A549 treated with GW870086 at 1 μM for 4 hours (cell line): Measurements from ENCODE around the gene PBX4. TPM values are rescaled to one million over a fixed set of nuclear protein-coding genes. Genes with fewer than 3 reads are reported as not detected.

Experiments used
- total RNA-seq: library from RNA; stranded (reverse); fragments of 200-300 nt; extraction: Qiagen RNA extraction; gene quantifications from 5 replicates; pipeline ENCODE4 v1.2.3, GENCODE V29; 2022; ENCODE audit warnings: low read depth

Gene PBX4, protein sequence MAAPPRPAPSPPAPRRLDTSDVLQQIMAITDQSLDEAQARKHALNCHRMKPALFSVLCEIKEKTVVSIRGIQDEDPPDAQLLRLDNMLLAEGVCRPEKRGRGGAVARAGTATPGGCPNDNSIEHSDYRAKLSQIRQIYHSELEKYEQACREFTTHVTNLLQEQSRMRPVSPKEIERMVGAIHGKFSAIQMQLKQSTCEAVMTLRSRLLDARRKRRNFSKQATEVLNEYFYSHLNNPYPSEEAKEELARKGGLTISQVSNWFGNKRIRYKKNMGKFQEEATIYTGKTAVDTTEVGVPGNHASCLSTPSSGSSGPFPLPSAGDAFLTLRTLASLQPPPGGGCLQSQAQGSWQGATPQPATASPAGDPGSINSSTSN
- 1.5 to 2.9 TPM (median 2.2 TPM) in 5 replicates for total RNA-seq

DNA sequence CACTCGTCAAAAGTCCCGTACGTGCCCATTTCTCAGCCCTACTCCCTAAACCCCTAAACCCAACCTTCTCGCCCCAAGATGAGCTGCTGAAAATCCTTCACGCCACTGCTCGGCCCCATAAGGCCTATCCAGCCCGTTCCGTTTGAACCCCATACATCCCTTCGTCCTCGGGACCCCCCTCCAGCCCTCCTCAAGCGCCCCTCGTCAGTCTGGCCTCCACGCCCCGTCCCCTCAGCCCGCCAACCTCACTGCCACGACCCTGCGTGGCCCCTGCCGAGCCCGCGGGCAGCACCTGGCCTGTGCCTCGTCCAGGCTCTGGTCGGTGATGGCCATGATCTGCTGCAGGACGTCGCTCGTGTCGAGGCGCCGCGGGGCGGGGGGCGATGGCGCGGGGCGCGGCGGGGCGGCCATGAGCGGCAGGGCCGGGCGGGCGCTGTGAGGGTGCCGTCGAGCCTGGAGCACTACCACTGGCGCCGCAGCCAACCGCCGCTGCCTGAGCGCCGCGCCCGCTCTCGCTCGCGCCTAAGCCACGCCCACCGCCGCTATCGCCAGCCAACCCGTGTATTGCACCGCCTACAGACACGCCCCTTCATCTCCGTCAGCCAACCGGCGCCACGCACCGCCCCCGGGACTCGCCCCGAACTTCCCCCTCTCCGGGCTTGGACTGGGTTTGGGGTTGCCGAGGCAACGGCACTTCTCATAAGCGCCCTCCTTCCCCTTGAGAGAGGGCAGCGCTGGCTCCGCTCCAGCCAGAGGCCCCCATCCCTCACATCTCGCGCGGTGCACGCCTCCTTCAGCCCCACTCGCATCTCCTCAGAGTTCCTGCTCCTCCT lies at the start of gene PBX4:
Gene PBX4 (minus strand): TSS at position 469 of the 833 bp plus-strand sequence. CDS start 58 bp downstream, at position 411.

DNA sequence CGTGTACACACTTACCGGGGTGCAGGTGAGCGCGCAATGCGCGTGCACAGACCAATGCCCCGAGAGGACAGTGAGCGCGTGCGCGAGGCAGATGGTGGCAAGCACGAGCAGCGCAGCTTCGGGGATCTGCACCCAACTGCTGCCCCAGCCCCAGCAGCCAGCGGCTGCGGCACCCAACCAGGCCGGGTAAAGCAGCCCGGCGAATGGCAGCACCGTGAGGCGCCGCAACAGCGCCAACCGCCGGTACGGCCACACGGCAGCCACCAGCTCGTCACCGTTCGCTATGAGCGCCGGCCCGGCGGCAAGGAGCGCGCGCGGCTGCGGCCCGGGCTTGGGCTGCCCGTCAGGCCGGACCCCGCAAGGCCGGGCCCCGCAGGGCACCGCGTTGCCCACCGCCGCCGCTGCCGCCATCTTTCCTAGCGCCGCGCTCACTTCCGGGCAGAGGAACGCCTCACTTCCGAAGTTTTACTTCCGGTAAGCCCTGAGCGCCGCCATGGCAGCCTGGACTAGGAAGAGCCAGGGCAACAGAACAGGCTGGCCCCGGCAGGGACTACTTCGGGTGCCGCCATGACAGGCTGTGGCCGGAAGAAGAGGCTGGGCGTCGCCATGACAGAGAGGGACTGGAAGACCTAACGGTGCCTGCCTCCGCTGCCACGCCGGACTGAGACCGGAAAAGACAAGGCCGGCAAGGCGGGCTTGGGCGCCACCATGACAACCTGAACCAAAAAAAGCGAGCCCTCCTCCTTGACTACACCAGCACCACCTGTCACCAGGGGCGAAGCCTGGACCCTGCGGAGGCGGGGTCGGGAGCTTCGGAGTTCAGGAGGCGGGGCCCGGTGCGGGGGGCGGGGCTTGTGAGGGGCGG lies 45.0 kb upstream of the PBX4 start, which contains the start of gene ATP13A1:
Gene ATP13A1 (minus strand): TSS at position 421 of the 865 bp plus-strand sequence. CDS start 10 bp downstream, at position 411.

DNA sequence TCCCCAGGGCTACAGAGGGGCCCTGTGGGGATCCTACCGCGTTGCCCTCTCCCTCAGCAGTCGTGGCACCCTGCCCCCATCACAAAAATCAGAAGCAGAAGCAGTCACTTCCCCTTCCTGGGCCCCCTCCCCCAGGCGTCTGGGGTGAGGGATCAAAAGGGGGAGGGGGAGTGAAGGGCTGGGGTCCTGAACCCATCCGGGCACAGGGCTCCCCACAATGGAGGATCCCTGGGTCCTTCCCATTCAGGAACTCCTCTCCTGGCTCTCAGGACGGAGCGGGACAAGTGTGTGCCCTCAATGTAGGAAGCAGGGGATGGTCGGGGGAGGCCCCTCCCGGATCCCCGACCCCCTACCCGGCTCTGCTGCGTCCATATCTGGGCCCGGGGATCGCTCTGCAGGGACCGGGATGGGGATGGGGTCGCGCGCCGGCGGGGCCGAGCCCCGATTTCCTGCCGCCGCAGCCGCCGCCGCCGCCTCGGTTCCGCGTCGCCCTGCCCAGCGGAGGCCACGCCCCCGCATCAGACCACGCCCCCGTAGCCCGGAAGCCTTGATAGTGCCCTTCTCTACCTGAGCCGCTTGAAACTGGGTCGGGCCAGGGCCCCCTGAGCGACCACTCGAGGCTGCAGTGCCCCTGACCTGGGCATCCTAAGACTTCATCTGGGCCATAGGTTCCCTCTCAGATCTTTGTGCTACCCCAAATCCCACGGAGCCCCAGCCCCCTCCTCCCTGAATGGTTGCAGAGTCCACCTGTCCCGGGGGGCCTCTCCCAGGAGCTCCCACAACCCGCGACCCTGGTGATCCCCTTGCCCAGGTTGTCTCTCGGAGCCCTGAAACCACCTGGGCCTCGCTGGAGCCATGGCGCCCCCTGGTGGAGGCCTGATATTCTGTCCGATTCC lies 24.9 kb upstream of the PBX4 start, which contains the start of gene GMIP:
Gene GMIP (minus strand): TSS at position 500 of the 896 bp plus-strand sequence. CDS start 128 bp downstream, at position 372.

DNA sequence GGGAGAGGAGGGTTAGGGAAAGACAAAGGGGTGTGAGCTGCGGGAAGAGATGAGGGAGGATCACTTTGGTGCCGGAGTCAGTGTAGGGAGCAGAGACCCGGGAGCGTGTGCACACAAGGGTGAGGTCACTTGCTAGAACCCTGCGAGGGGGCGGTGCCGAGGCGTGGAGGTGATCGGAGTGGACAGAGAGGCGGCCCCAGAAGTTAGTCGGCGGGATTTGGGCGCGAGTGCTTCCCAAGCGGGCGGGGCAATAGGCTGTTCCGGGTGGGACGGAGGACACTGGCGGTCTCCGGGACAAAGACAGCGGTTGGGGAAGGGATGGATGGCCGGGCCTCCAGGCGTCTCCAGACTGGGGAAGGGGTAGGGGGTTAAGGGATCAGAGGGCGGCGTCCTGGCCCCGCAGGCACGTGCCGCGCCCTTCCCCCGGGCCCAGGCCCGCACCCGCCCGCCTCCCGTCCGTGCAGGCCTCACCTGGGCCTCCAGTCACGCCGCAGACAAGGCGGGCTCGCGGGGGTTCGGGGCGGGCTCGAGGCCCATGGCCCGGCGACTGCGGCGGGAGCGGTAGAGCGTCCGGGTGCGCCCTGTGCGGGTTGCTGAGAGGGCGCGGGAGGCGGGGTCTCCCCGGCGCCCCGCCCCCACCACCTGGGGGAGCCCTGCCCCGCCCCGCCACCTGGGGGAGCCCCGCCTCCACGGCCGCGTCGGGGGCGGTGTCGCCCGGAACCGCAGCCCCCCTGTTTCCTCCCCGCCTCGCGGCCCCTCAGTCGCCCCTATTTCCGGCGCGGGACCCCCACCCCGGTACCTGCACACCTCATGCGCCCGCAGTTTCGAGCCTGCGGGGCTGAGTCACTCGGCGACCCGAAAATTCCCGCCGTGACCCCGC lies 9.4 kb upstream of the PBX4 start, which contains the start of gene LPAR2:
Gene LPAR2 (minus strand): TSS at position 600 of the 880 bp plus-strand sequence. CDS start 945 bp downstream, outside the sequence.

DNA sequence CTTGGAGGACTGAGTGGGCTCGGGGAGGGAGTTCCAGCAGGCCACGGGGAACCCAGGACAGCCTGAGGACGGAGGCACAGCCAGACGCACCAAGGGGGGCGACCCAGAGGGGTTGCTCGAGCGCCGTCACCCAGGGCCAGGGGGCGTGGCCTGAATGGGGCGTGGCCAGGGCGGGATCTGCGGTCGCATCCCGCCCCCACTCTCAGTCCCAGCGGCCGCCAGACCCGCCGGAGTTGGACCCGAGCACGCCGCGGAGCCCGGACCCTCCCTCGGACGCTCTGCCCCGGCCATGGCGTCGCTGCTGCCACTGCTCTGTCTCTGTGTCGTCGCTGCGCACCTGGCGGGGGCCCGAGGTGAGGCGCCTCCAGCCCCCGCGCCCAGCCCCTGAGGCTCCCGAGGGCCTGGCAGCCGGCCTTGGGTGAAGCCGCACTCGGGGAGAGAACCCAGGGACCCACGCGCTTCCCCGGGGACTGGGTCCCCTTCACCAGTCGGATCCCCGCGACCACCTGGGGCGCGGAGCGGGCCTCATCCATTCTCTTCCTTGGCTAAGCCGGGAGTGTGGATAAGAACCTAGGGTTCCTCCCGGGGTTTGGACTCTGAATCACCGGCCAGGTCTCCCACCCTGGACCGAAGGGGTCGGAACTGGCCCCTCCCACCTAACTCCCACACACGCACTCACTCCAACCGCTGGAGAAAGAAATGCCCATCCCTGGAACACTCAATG lies 80.3 kb downstream of the PBX4 start, which contains the start of gene CILP2:
Gene CILP2 (plus strand): TSS at position 205 of the 724 bp plus-strand sequence. CDS start 85 bp downstream, at position 290.

DNA sequence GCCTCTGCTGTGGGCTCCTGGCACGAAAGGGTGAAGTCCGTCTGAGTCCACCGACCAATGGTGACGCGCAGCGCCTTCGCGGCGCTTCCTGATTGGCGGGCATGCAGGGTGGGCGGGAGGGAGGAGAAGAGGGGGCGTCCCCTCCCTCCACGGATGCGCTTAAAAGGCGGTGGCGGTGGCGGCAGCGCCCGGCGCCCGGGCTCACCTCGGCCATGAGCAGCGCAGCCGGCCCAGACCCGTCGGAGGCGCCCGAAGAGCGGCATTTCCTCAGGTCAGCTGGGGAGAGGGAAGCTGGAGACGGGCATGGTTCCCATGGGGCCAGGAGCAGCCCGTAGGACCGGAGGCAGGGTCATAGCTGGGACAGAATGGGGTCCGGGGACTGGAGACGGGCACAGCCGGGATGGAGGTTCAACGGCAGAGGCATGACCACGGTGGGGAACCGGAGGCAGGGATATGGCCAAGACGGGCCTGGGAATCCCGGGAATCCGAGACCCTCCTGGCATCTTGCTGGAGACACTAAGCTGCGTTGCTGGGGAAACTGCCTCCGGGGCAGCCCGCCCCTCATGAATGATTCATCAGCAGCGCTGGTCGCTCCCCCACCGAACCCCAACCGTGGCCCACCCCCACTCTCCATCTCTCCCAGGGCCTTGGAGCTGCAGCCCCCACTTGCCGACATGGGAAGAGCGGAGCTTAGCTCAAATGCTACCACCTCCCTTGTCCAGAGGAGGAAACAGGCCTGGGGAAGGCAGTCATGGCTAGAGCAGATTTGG lies 89.6 kb downstream of the PBX4 start, which contains the start of gene YJEFN3:
Gene YJEFN3 (plus strand): TSS at position 191 of the 770 bp plus-strand sequence. CDS start 22 bp downstream, at position 213.

DNA sequence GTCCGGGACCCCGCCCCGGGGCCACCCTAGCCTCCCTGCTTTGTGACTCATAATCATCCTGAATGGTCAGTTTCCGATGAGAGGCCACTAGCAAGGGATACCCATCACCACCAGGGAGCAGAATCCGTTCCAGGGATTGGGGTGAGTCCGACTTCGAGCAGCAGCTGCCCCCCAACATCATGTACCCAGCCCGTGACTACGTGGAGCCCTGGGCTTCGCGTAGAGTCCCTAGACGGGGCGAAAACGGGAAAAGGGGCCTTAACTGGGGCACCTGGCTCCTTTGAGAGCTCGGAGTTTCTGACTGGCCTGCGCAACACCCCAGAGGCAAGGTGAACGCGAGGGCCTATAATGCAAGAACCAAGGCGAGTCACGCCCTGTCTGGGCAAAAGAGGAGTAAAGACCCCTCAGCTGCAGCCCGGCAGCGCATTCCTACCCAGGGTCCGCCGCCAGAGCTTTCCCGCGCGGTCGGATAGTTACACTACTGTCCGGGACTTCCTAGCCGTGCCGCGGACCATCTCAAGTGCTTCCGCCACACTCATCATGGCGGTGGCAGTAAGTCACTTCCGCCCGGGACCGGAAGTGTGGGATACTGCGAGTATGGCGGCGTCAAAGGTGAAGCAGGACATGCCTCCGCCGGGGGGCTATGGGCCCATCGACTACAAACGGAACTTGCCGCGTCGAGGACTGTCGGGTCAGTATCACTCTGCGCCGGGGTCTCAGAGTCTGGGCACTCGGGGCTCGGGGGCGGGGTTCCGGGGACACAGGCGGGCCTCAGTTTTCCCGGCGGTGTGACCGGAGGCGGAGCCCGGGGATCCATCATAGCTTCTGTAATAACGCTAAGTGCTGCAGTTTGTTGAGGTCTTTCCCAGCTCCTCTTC lies 102.6 kb downstream of the PBX4 start, which contains the start of gene NDUFA13:
Gene NDUFA13 (plus strand): TSS at position 584 of the 878 bp plus-strand sequence. CDS start 14 bp downstream, at position 598.

DNA sequence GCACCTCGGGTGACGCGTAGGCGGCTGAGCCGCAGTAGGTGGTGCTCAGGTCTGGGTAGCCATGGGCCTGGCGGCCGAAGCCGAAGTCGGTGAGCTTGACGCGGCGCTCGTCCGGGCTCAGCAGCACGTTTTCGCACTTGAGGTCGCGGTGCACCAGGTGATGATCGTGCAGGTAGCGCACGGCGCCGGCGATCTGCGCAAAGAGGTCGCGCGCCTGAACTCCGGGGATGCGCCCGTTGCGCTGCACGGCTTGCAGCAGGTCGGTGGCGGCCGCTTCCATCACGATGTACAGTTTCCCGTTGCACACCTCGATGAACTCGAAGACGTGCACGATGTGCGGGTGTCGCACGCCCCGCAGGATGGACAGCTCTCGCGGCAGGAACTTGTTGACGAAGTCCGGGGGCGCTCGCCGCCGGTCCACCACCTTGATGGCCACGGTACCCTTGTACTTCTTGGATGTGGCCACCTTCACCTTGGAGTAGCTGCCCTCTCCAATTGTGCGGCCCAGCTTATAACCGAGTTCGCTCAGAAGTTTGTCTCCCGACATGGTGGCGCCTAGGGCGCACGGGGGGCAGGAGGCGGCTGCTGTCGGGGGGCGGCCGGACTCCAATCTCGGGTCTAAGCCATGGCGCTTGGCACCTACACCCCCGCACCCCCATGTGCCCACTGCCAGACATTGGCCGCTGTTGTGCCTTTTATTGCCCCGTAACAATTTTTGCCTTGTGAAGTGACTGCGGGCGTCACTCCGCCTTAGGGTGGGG lies 103.4 kb downstream of the PBX4 start, which contains the start of gene TSSK6:
Gene TSSK6 (minus strand): TSS at position 668 of the 761 bp plus-strand sequence. CDS start 121 bp downstream, at position 547.

Other genes with a start within 250 kb of the PBX4 start
- 39.2 to 50.1 TPM (median 46.6 TPM) in 5 replicates for gene GATAD2A, start 213.0 kb downstream of the PBX4 start, total RNA-seq
- 0.86 to 1.8 TPM (median 1.7 TPM) in 5 replicates for gene TSSK6, start 103.1 kb downstream of the PBX4 start, total RNA-seq
- 145 to 183 TPM (median 161 TPM) in 5 replicates for gene NDUFA13, start 102.5 kb downstream of the PBX4 start, total RNA-seq
- 2.2 to 3.8 TPM (median 3.1 TPM) in 5 replicates for gene YJEFN3, start 89.8 kb downstream of the PBX4 start, total RNA-seq
- gene CILP2, start 80.4 kb downstream of the PBX4 start, total RNA-seq: 0.08 to 0.31 TPM (median 0.20 TPM) in 5 replicates
- gene LPAR2, start 9.5 kb upstream of the PBX4 start, total RNA-seq: 4.4 to 5.7 TPM (median 4.9 TPM) in 5 replicates
- 4.5 to 7.1 TPM (median 6.1 TPM) in 5 replicates for gene GMIP, start 25.0 kb upstream of the PBX4 start, total RNA-seq
- gene ATP13A1, start 45.0 kb upstream of the PBX4 start, total RNA-seq: 22.5 to 34.4 TPM (median 32.4 TPM) in 5 replicates
- 2.2 to 6.6 TPM (median 4.7 TPM) in 5 replicates for gene ZNF101, start 50.2 kb upstream of the PBX4 start, total RNA-seq
- gene ZNF14, start 114.4 kb upstream of the PBX4 start, total RNA-seq: 1.7 to 2.6 TPM (median 2.1 TPM) in 5 replicates
- 0.13 to 0.49 TPM (median 0.27 TPM) in 4 of 5 replicates, not detected in the other for gene ZNF506, start 203.1 kb upstream of the PBX4 start, total RNA-seq
- 0.06 TPM in 1 of 5 replicates, not detected in the others for gene ZNF253, start 247.2 kb upstream of the PBX4 start, total RNA-seq